Activated naive CD8-positive, alpha-beta T cell treated with anti-CD3 and anti-CD28 coated beads, Interleukin-2, amount 50 U/mL, for 16 hours (primary cell): ENCODE results near the gene TEX2.

Source experiments
- DNase-seq: peaks from one replicate; pipeline ENCODE4 v3.0.0-alpha.2; 2020; ENCODE audit warnings: low read depth, low spot score

TEX2 gene

GRCh38 chr17:64115822-64116534 is 147.1 kb downstream of the TEX2 start:
- no peak for DNase-seq

- DNase-seq, result no peak
Measured at GRCh38 chr17:64115043-64115698, 147.9 kb downstream of the TEX2 start.

GRCh38 chr17:64113006-64113405 is 150.1 kb downstream of the TEX2 start:
- no peak for DNase-seq

- DNase-seq, result no peak
Measured at GRCh38 chr17:64111831-64112230, 151.2 kb downstream of the TEX2 start.

- DNase-seq, result no peak
Measured at GRCh38 chr17:64110379-64111152, 152.5 kb downstream of the TEX2 start.

GRCh38 chr17:64109400-64109799 is 153.7 kb downstream of the TEX2 start:
- no peak for DNase-seq

- no peak for DNase-seq
Measured at GRCh38 chr17:64107500-64108236, 155.4 kb downstream of the TEX2 start.

GRCh38 chr17:64106918-64107317 is 156.1 kb downstream of the TEX2 start:
- DNase-seq, result no peak

- DNase-seq, result no peak
Measured at GRCh38 chr17:64103391-64104364, 159.4 kb downstream of the TEX2 start.

- no peak for DNase-seq
Measured at GRCh38 chr17:64102627-64103390, 160.3 kb downstream of the TEX2 start.

GRCh38 chr17:64099543-64099942 is 163.5 kb downstream of the TEX2 start:
- DNase-seq, result no peak
